Endothelial cell of umbilical vein (primary cell): ENCODE data around the gene SHLD2. TPM values are rescaled to one million over a fixed set of nuclear protein-coding genes. Genes with fewer than 3 reads are reported as not detected.

Experiments
- BruUV-seq: library from RNA; stranded (reverse); fragments of 400-500 nt; replicated peaks from 2 replicates; lab custom pipeline; 2021; lab: Mats Ljungman, UMichigan
- CTCF ChIA-PET: fragments of 300-600, 350-600 bp; sonication (Branson Sonifier 250); formaldehyde crosslinking; loops from one replicate; lab custom pipeline; 2021; ENCODE audit warnings: antibody characterized with exemption, inconsistent platforms; lab: Charles Lee
- POLR2A ChIA-PET: fragments of 300-600, 350-600 bp; sonication (Branson Sonifier 250); formaldehyde crosslinking; loops from one replicate; lab custom pipeline; 2021; ENCODE audit warnings: antibody characterized with exemption, inconsistent platforms; lab: Charles Lee
- DNase-seq: peaks from one replicate; pipeline ENCODE4 v3.0.0-alpha.2; 2011; ENCODE audit warnings: low read depth, low spot score
- FAIRE-seq: peaks from 2 replicates; lab custom pipeline; 2011; peaks lifted over from hg19 to GRCh38; lab: Jason Lieb, UNC
- H2AFZ ChIP-seq: 2 replicates; pipeline ENCODE4 v1.6.0; 2012; ENCODE audit warnings: low read depth, low read length, control low read depth, inconsistent platforms
- H3K27ac ChIP-seq: 2 replicates; pipeline ENCODE4 v1.5.1; 2011; ENCODE audit warnings: low read depth, mild to moderate bottlenecking, control low read depth, low read length, moderate library complexity; ENCODE audit not compliant: insufficient read depth
- H3K27me3 ChIP-seq, 2 experiments: 2 replicates each; pipeline versions ENCODE4 v1.6.0 to v1.6.1; 2011; ENCODE audit warnings: low read length in 2 of 2, mixed read lengths in 1 of 2; ENCODE audit not compliant: control insufficient read depth in 2 of 2, insufficient read depth in 2 of 2
- H3K36me3 ChIP-seq, 2 experiments: 2 replicates in 1 of 2; 3 replicates in 1 of 2; pipeline ENCODE4 v1.5.1; 2011; ENCODE audit warnings: low read length in 2 of 2, mild to moderate bottlenecking in 1 of 2, moderate library complexity in 1 of 2; ENCODE audit not compliant: control insufficient read depth in 2 of 2, insufficient read depth in 2 of 2; ENCODE audit errors: extremely low read depth in 1 of 2
- H3K4me1 ChIP-seq: 3 replicates; pipeline ENCODE4 v1.5.1; 2011; ENCODE audit warnings: mild to moderate bottlenecking, low read length; ENCODE audit not compliant: control insufficient read depth, insufficient read depth; ENCODE audit errors: extremely low read depth
- H3K4me2 ChIP-seq: 2 replicates; pipeline ENCODE4 v1.6.1; 2011; ENCODE audit warnings: low read length, control low read depth, mixed read lengths; ENCODE audit not compliant: insufficient read depth
- H3K4me3 ChIP-seq, 3 experiments: fragments of 200-600 bp in 1 of 3; sonication (generic), shearing (Covaris generic) in 1 of 3; replicated peaks in 1 of 3; 2 replicates each; pipeline ENCODE4 v1.5.1; 2011 to 2016; ENCODE audit warnings: control low read depth in 3 of 3, low read length in 3 of 3, mild to moderate bottlenecking in 2 of 3, inconsistent platforms in 1 of 3, low read depth in 1 of 3, moderate library complexity in 1 of 3; ENCODE audit not compliant: insufficient read depth in 1 of 3
- H3K79me2 ChIP-seq: 2 replicates; pipeline ENCODE4 v1.6.0; 2012; ENCODE audit warnings: low read length, inconsistent platforms; ENCODE audit not compliant: control insufficient read depth, insufficient read depth
- H3K9ac ChIP-seq: replicated peaks from 2 replicates; pipeline ENCODE3; 2011; ENCODE audit warnings: low read length, control low read depth; ENCODE audit not compliant: insufficient read depth; ENCODE audit errors: extremely low read depth
- H3K9me1 ChIP-seq: replicated peaks from 3 replicates; pipeline ENCODE4 v1.6.0; 2011; ENCODE audit warnings: mild to moderate bottlenecking, low read length; ENCODE audit not compliant: control insufficient read depth, insufficient read depth; ENCODE audit errors: extremely low read depth
- H3K9me3 ChIP-seq: replicated peaks from 2 replicates; pipeline ENCODE4 v1.5.1; 2012; ENCODE audit warnings: low read length, inconsistent platforms; ENCODE audit not compliant: control insufficient read depth, insufficient read depth
- H4K20me1 ChIP-seq: replicated peaks from 2 replicates; pipeline ENCODE3; 2011; ENCODE audit warnings: mild to moderate bottlenecking, low read length; ENCODE audit not compliant: control insufficient read depth, insufficient read depth; ENCODE audit errors: extremely low read depth
- CTCF ChIP-seq, 2 donors: IDR thresholded peaks; 1 replicate in 1 of 2; 2 replicates in 1 of 2; pipeline ENCODE4 v1.5.1; 2011; ENCODE audit warnings: low read length in 2 of 2, mild to moderate bottlenecking in 2 of 2, moderate library complexity in 2 of 2, control low read depth in 1 of 2, inconsistent platforms in 1 of 2, low read depth in 1 of 2; ENCODE audit not compliant: insufficient read depth in 1 of 2; ENCODE audit errors: extremely low read depth in 1 of 2
- EZH2 ChIP-seq: IDR thresholded peaks from 2 replicates; pipeline ENCODE4 v1.6.1; 2012; ENCODE audit warnings: borderline replicate concordance, low read depth, mild to moderate bottlenecking, moderate library complexity, low read length, inconsistent platforms; ENCODE audit not compliant: severe bottlenecking
- FOS ChIP-seq: IDR thresholded peaks from 2 replicates; pipeline ENCODE4 v1.6.1; 2011; ENCODE audit warnings: mild to moderate bottlenecking, low read length, moderate library complexity, borderline replicate concordance; ENCODE audit not compliant: insufficient read depth
- GATA2 ChIP-seq: IDR thresholded peaks from 2 replicates; pipeline ENCODE4 v1.7.0; 2011; ENCODE audit warnings: low read depth, mild to moderate bottlenecking, moderate library complexity, mixed read lengths, low read length; ENCODE audit not compliant: insufficient read length, insufficient read depth
- JUN ChIP-seq: IDR thresholded peaks from 2 replicates; pipeline ENCODE4 v1.6.1; 2011; ENCODE audit warnings: borderline replicate concordance, low read depth; ENCODE audit not compliant: insufficient read length, insufficient read depth
- MAX ChIP-seq: IDR thresholded peaks from 2 replicates; pipeline ENCODE4 v1.6.1; 2011; ENCODE audit not compliant: insufficient read depth, insufficient read length
- MYC ChIP-seq: IDR thresholded peaks from one replicate; pipeline ENCODE4 v1.6.1; 2011; ENCODE audit warnings: mild to moderate bottlenecking, low read depth, low read length
- POLR2A ChIP-seq: IDR thresholded peaks from 2 replicates; pipeline ENCODE4 v1.6.1; 2012; ENCODE audit warnings: low read depth, mild to moderate bottlenecking, control low read depth, low read length
- POLR2AphosphoS5 ChIP-seq: IDR thresholded peaks from 2 replicates; pipeline ENCODE4 v1.6.1; 2012; ENCODE audit warnings: low read depth, mild to moderate bottlenecking, control low read depth, low read length, moderate library complexity; ENCODE audit not compliant: insufficient read depth
- dilution Hi-C: fragments of 300-500 bp; cut with MboI; formaldehyde crosslinking; loops from one replicate; pipeline ENCODE4 v1.15.0; 2019; ENCODE audit warnings: low sequenced_read_pairs; ENCODE audit not compliant: extremely low pct_ligation_motif_present
- intact Hi-C: fragments of 100-400 bp; cut with micrococcal nuclease; formaldehyde crosslinking; loops from one replicate; pipeline ENCODE4 v1.10.0; 2022
- polyA plus RNA-seq, 4 experiments: library from polyadenylated mRNA; depleted of rRNA in 3 of 4; stranded (reverse) in 3 of 4; unstranded in 1 of 4; fragments of >200 nt; gene quantifications; 2 replicates each; pipeline versions ENCODE4 v1.2.1 to v1.2.3, GENCODE V29; 2011 to 2012; ENCODE audit warnings: missing spikeins in 1 of 4
- total RNA-seq: library from RNA; stranded (reverse); gene quantifications from 2 replicates; pipeline ENCODE4 v1.2.3, GENCODE V29; 2021

The SHLD2 gene
- total and polyA plus RNA-seq, 2 donors (not counting 3 experiments of a cell fraction or from before 2014, with no cell fraction given) = 6.1 to 22.4 TPM

GRCh38 chr10:87053577-87054181 lies 41.3 kb upstream of the SHLD2 start:
- H3K4me2 ChIP-seq = no peak overlapping the region
- no peaks in the 10 kb centered on the region for H3K27me3 ChIP-seq
- DNase-seq = no peak
- CTCF ChIA-PET = interaction anchor here (1.0 to 1.9 kb wide), 6 partner anchors 9 to 87 kb away, joined by 3 to 9 read pairs (median 4); no protein-coding TSS in a partner anchor
- dilution Hi-C loops = no loop called here
- no peak overlapping the region for H2AFZ ChIP-seq
- no peaks in the 10 kb centered on the region for H3K9me1 ChIP-seq
- no peak overlapping the region for H3K4me3 ChIP-seq
- BruUV-seq = no TSS peak
- no peak overlapping the region for H3K27ac ChIP-seq
- H3K79me2 ChIP-seq = no peaks in the 10 kb centered on the region
- no peaks in the 10 kb centered on the region for H3K9me3 ChIP-seq
- TF ChIP-seq GATA2 (no peak), POLR2A (no peak), MAX (no peak), JUN (no peak), MYC (no peak), EZH2 (no peak), POLR2AphosphoS5 (no peak), CTCF (IDR thresholded peaks at IDR 0.05; ENCODE audit: extremely low read depth in 1 of 2, insufficient read depth in 1 of 2, low read depth in 1 of 2, low read length in 2 of 2) (no peak), FOS (no peak)
- no peaks in the 10 kb centered on the region for H4K20me1 ChIP-seq
- peaks cover 10% of the 10 kb centered on the region for H3K4me1 ChIP-seq
- H3K9ac ChIP-seq = no peak overlapping the region
- no peak for FAIRE-seq
- POLR2A ChIA-PET = no interaction called here
- peaks cover 6 to 10% of the 10 kb centered on the region in 2 experiments for H3K36me3 ChIP-seq
- intact Hi-C loops = no loop called here
